HCT116 (cell line): ENCODE data around the gene FAM83F. TPM values are rescaled to one million over a fixed set of nuclear protein-coding genes. Genes with fewer than 3 reads are reported as not detected.

ENCODE experiments used
- ATAC-seq: fragments of 200-7000 bp; cut with Tn5 transposase; 2 replicates; pipeline ENCODE4 v1.9.1; 2020; ENCODE audit warnings: mild to moderate bottlenecking, moderate library complexity
- BruUV-seq: library from RNA; stranded (reverse); fragments of 400-500 nt; replicated peaks from 2 replicates; lab custom pipeline; 2021; lab: Mats Ljungman, UMichigan
- CTCF ChIA-PET: fragments of 300-600 bp; sonication (Branson Sonifier 250); formaldehyde crosslinking; loops from one replicate; lab custom pipeline; 2021; ENCODE audit warnings: antibody characterized with exemption; lab: Charles Lee
- POLR2A ChIA-PET: fragments of 300-600, 350-600 bp; sonication (Branson Sonifier 250); formaldehyde crosslinking; loops from one replicate; lab custom pipeline; 2021; ENCODE audit warnings: antibody characterized with exemption; lab: Charles Lee
- RAD21 ChIA-PET, 2 experiments: fragments of 300-600 bp; sonication (Branson Sonifier 250); formaldehyde crosslinking; loops; one replicate each; lab custom pipeline; 2023; ENCODE audit warnings: low total read pairs in 2 of 2; ENCODE audit not compliant: uncharacterized antibody in 2 of 2, unreplicated experiment in 2 of 2, low non-redundant PET in 1 of 2; lab: Charles Lee
- DNase-seq: peaks from one replicate; pipeline ENCODE4 v3.0.0-alpha.2; 2010; ENCODE audit warnings: low read depth, low spot score
- H2AFZ ChIP-seq: fragments of 200-600 bp; shearing (Covaris generic), sonication (generic); 2 replicates; pipeline ENCODE4 v1.6.1; 2017; ENCODE audit warnings: low read depth, mixed run types, mixed read lengths, antibody characterized with exemption, low read length; ENCODE audit not compliant: poor library complexity, severe bottlenecking
- H3K27ac ChIP-seq: 2 replicates; pipeline ENCODE4 v1.5.1; 2012; ENCODE audit warnings: low read depth, low read length
- H3K27me3 ChIP-seq: fragments of 200-600 bp; sonication (generic); 2 replicates; pipeline ENCODE4 v1.6.1; 2016; ENCODE audit warnings: mixed run types, low read length, mixed read lengths; ENCODE audit not compliant: insufficient read depth
- H3K36me3 ChIP-seq, 2 experiments: fragments of 200-500 bp in 1 of 2; fragments of 200-600 bp in 1 of 2; sonication (Bioruptor generic) in 1 of 2; sonication (generic) in 1 of 2; 2 replicates each; pipeline versions ENCODE4 v1.5.1 to v1.6.1; 2014 to 2016; ENCODE audit warnings: low read length in 2 of 2, inconsistent platforms in 1 of 2, mixed read lengths in 1 of 2, mixed run types in 1 of 2; ENCODE audit not compliant: insufficient read depth in 2 of 2, control insufficient read depth in 1 of 2
- H3K4me1 ChIP-seq, 2 experiments: fragments of 200-600 bp in 1 of 2; sonication (generic) in 1 of 2; 2 replicates each; pipeline versions ENCODE4 v1.5.1 to v1.6.1; 2012 to 2017; ENCODE audit warnings: low read length in 2 of 2, inconsistent platforms in 1 of 2, mild to moderate bottlenecking in 1 of 2, mixed read lengths in 1 of 2, mixed run types in 1 of 2, moderate library complexity in 1 of 2; ENCODE audit not compliant: insufficient read depth in 2 of 2, control insufficient read depth in 1 of 2
- H3K4me2 ChIP-seq: fragments of 200-600 bp; sonication (generic); 2 replicates; pipeline ENCODE4 v1.6.1; 2017; ENCODE audit warnings: mixed run types, low read length, mixed read lengths
- H3K4me3 ChIP-seq, 2 experiments: fragments of 200-600 bp in 1 of 2; sonication (generic) in 1 of 2; replicated peaks in 1 of 2; 2 replicates each; pipeline ENCODE4 v1.5.1; 2011 to 2016; ENCODE audit warnings: low read length in 2 of 2, control low read depth in 1 of 2, low read depth in 1 of 2, mild to moderate bottlenecking in 1 of 2, mixed read lengths in 1 of 2, mixed run types in 1 of 2
- H3K79me2 ChIP-seq: fragments of 200-600 bp; sonication (generic); 2 replicates; pipeline ENCODE4 v1.6.1; 2017; ENCODE audit warnings: mild to moderate bottlenecking, mixed run types, low read length, moderate library complexity, mixed read lengths; ENCODE audit not compliant: insufficient read depth
- H3K9ac ChIP-seq: fragments of 200-600 bp; sonication (generic); 2 replicates; pipeline ENCODE4 v1.6.1; 2016; ENCODE audit warnings: low read length, mixed read lengths
- H3K9me2 ChIP-seq: fragments of 200-600 bp; sonication (generic), shearing (Covaris generic); 2 replicates; pipeline ENCODE4 v1.6.1; 2017; ENCODE audit warnings: mixed run types, mild to moderate bottlenecking, moderate library complexity; ENCODE audit not compliant: insufficient read depth
- H3K9me3 ChIP-seq, 2 experiments: fragments of 200-500 bp in 1 of 2; fragments of 200-600 bp in 1 of 2; sonication (Bioruptor generic) in 1 of 2; sonication (generic) in 1 of 2; 2 replicates each; pipeline ENCODE4 v1.6.1; 2014 to 2017; ENCODE audit warnings: low read length in 2 of 2, mixed read lengths in 2 of 2, inconsistent platforms in 1 of 2, low read depth in 1 of 2, mild to moderate bottlenecking in 1 of 2, mixed run types in 1 of 2, moderate library complexity in 1 of 2; ENCODE audit not compliant: control insufficient read depth in 1 of 2, insufficient read depth in 1 of 2
- H4K20me1 ChIP-seq: fragments of 200-600 bp; sonication (generic), shearing (Covaris generic); 2 replicates; pipeline ENCODE4 v1.6.1; 2017; ENCODE audit warnings: mixed run types, mild to moderate bottlenecking, moderate library complexity; ENCODE audit not compliant: insufficient read depth
- EGR1 ChIP-seq: IDR thresholded peaks from 2 replicates; pipeline ENCODE4 v1.6.1; 2012; ENCODE audit warnings: low read depth
- EZH2 ChIP-seq: fragments of 200-600 bp; sonication (generic); IDR thresholded peaks from 2 replicates; pipeline ENCODE4 v1.6.1; 2017; ENCODE audit warnings: antibody characterized with exemption, mixed run types
- JUND ChIP-seq: IDR thresholded peaks from 2 replicates; pipeline ENCODE4 v1.6.1; 2012
- MAX ChIP-seq: IDR thresholded peaks from 2 replicates; pipeline ENCODE4 v1.6.1; 2012
- REST ChIP-seq: IDR thresholded peaks from 2 replicates; pipeline ENCODE4 v1.6.1; 2012; ENCODE audit warnings: low read depth
- SIN3A ChIP-seq: IDR thresholded peaks from 2 replicates; pipeline ENCODE4 v1.6.1; 2012; ENCODE audit warnings: low read depth
- SP1 ChIP-seq: IDR thresholded peaks from 2 replicates; pipeline ENCODE4 v1.6.1; 2012; ENCODE audit warnings: low read depth
- TCF7L2 ChIP-seq: IDR thresholded peaks from 2 replicates; pipeline ENCODE4 v1.7.0; 2011; ENCODE audit warnings: borderline replicate concordance, inconsistent platforms; ENCODE audit not compliant: insufficient read depth, insufficient read length; ENCODE audit errors: extremely low read depth
- ZFX ChIP-seq: fragments of 450-650 bp; IDR thresholded peaks from 2 replicates; pipeline ENCODE4 v1.6.1; 2017
- ZNF274 ChIP-seq: fragments of 200-500 bp; sonication (Bioruptor generic); IDR thresholded peaks from 2 replicates; pipeline ENCODE4 v1.6.1; 2014; ENCODE audit warnings: mild to moderate bottlenecking, low read depth, low read length, inconsistent platforms
- intact Hi-C: fragments of 100-400 bp; cut with micrococcal nuclease; formaldehyde crosslinking; loops from 2 replicates; pipeline ENCODE4 v1.10.0; 2022
- total RNA-seq: library from RNA; stranded (reverse); gene quantifications from one replicate; pipeline ENCODE4 v1.2.1, GENCODE V29; 2021; ENCODE audit not compliant: unreplicated experiment

Gene FAM83F
- total RNA-seq, 1 experiment from 2014 or later, result 24.5 TPM

DNA sequence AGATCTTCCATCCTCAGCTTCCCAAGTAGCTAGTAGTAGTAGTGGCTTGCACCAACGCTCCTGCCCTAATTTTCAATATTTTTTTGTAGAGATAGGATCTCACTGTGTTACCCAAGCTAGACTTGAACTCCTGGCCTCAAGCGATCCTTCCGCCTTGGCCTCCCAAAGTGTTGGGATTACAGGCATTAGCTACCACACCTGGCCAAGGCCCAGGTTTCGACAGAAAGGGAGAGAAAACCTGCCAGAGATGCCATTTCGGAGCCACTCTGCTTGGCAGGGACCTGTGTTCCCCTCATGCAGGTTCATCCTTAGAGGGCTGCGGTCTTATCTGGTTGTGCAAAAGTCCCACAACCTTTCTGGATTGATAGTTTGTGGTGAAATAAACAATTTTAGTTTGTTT, 41.4 kb downstream of the FAM83F start:
- H3K27me3 ChIP-seq, result no peaks in the 10 kb centered on the region
- H3K4me3 ChIP-seq, result no peak overlapping the region
- H3K9me3 ChIP-seq, result no peaks in the 10 kb centered on the region
- BruUV-seq, result no TSS peak
- RAD21 ChIA-PET, result interaction anchor here in 1 of 2 experiments (0.6 to 1.5 kb wide), 3 partner anchors 311 to 507 kb away, joined by 3 to 6 read pairs (median 4); no protein-coding TSS in a partner anchor
- POLR2A ChIA-PET, result interaction anchor here (1.0 kb wide), 1 partner anchor 142 kb away, joined by 4 read pairs; the partner anchor contains the start of gene TNRC6B
- intact Hi-C loops, result loop anchor here (2.0 to 5.0 kb wide), 2 partner anchors 104 to 501 kb away; no protein-coding TSS in a partner anchor
- H3K9me2 ChIP-seq, result no peaks in the 10 kb centered on the region
- H3K79me2 ChIP-seq, result no peaks in the 10 kb centered on the region
- H3K4me2 ChIP-seq, result no peak overlapping the region
- H3K27ac ChIP-seq, result no peak overlapping the region
- TF ChIP-seq JUND, result no peak
- no peak for TF ChIP-seq ZFX
- no peak for TF ChIP-seq EGR1
- no peak for TF ChIP-seq MAX
- no peak for TF ChIP-seq REST
- no peak for TF ChIP-seq EZH2
- no peak for TF ChIP-seq TCF7L2
- TF ChIP-seq SP1, result no peak
- no peak for TF ChIP-seq ZNF274
- no peak for TF ChIP-seq SIN3A
- H2AFZ ChIP-seq, result no peak overlapping the region
- DNase-seq, result no peak
- no peaks in the 10 kb centered on the region for H3K36me3 ChIP-seq
- CTCF ChIA-PET, result interaction anchor here (0.8 to 2.2 kb wide), 12 partner anchors 11 to 546 kb away, joined by 3 to 20 read pairs (median 6); partner anchors contain the start of gene ADSL
- H4K20me1 ChIP-seq, result no peaks in the 10 kb centered on the region
- H3K4me1 ChIP-seq, result no peaks in the 10 kb centered on the region
- no peak for ATAC-seq
- no peak overlapping the region for H3K9ac ChIP-seq
